Left renal cortex interstitium (tissue), 4 donors: ENCODE data around the gene DAD1. TPM values are rescaled to one million over a fixed set of nuclear protein-coding genes. Genes with fewer than 3 reads are reported as not detected.

ENCODE experiments used
- DNase-seq, 4 donors: peaks; one replicate each; pipeline ENCODE4 v3.0.0-alpha.2; 2013; ENCODE audit warnings: low read depth in 4 of 4, low spot score in 2 of 4, missing footprints in 1 of 4
- polyA plus RNA-seq, 4 donors: library from polyadenylated mRNA; unstranded; fragments of 120-200 nt; gene quantifications; one replicate each; pipeline ENCODE4 v1.2.1, GENCODE V29; 2013; ENCODE audit not compliant: insufficient read length in 4 of 4

Gene DAD1
- polyA plus RNA-seq, 4 donors = 239 to 305 (median 248) TPM

- DNase-seq = no peak
These were observed 66.5 kb downstream of the DAD1 start for GRCh38 chr14:22522466-22522957.

- DNase-seq = no peak
These were observed 67.4 kb downstream of the DAD1 start for GRCh38 chr14:22521449-22522239.

- no peak for DNase-seq
These were observed 68.2 kb downstream of the DAD1 start for GRCh38 chr14:22520796-22521195.

GRCh38 chr14:22519877-22520685 is 68.9 kb downstream of the DAD1 start:
- no peak for DNase-seq

GRCh38 chr14:22518073-22518472 is 71.0 kb downstream of the DAD1 start:
- no peak for DNase-seq

GRCh38 chr14:22517117-22517720 is 71.8 kb downstream of the DAD1 start:
- no peak for DNase-seq

- DNase-seq = no peak
These were observed 73.1 kb downstream of the DAD1 start for GRCh38 chr14:22515929-22516328.

Other genes starting within 250 kb of the DAD1 start
- 10 to 100 TPM; 40.7 to 57.2 (median 50.8) TPM for gene ABHD4, start 9.1 kb upstream of the DAD1 start, polyA plus RNA-seq
- gene OR6J1, start 55.1 kb upstream of the DAD1 start, polyA plus RNA-seq = under 1 TPM; 0.07 to 0.42 (median 0.21) TPM
- 100 to 1,000 TPM; 121 to 142 (median 137) TPM for gene OXA1L, start 177.5 kb upstream of the DAD1 start, polyA plus RNA-seq
- 100 to 1,000 TPM in 1 of 4 donors, 10 to 100 TPM in 3; 77.6 to 141 (median 91.2) TPM for gene SLC7A7, start 226.2 kb upstream of the DAD1 start, polyA plus RNA-seq
- 100 to 1,000 TPM in 2 of 4 donors, 10 to 100 TPM in 2; 67.2 to 105 (median 97.4) TPM for gene MRPL52, start 240.7 kb upstream of the DAD1 start, polyA plus RNA-seq
- 100 to 1,000 TPM; 127 to 186 (median 161) TPM for gene MMP14, start 247.4 kb upstream of the DAD1 start, polyA plus RNA-seq